Astrocyte of the cerebellum (primary cell): ENCODE data around the gene PATL2.

ENCODE experiments used
- DNase-seq: peaks from one replicate; pipeline ENCODE4 v3.0.0-alpha.2; 2011; ENCODE audit warnings: low read depth
- H3K4me3 ChIP-seq: 2 replicates; pipeline ENCODE4 v1.5.1; 2011; ENCODE audit warnings: mild to moderate bottlenecking, low read depth, low read length, moderate library complexity
- in situ Hi-C: cut with HindIII; loops from 2 replicates; pipeline ENCODE4 v1.10.0; 2017; ENCODE audit warnings: low sequenced_read_pairs
- TF ChIP-seq, protein P1 (sequence below): IDR thresholded peaks from 2 replicates; pipeline ENCODE4 v1.5.1; 2012; ENCODE audit warnings: low read length, low read depth, moderate library complexity, mild to moderate bottlenecking; ENCODE audit errors: missing control alignments

Gene PATL2

DNA sequence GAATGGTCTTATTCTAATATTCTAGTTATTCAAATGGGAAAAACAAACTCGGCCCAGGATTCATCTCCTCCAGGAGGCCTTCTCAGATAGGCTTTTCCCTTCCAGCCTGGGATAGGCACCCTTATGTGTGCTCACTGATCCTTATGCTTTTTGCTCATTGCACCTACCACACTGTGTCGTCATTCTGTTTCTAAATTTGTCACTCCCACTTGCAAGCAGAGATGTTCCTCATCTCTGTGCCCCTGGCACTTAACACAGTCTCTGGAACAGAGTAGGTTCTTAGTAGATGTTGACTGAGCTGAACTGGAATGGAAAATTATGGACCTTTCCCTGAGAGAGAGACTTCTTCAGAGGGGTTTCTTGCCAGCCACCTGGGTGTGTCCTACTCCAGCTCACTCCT, 28.9 kb downstream of the PATL2 start:
- H3K4me3 ChIP-seq: no peak overlapping the region
- in situ Hi-C loops: no loop called here
- DNase-seq: no peak
- TF ChIP-seq, protein P1, sequence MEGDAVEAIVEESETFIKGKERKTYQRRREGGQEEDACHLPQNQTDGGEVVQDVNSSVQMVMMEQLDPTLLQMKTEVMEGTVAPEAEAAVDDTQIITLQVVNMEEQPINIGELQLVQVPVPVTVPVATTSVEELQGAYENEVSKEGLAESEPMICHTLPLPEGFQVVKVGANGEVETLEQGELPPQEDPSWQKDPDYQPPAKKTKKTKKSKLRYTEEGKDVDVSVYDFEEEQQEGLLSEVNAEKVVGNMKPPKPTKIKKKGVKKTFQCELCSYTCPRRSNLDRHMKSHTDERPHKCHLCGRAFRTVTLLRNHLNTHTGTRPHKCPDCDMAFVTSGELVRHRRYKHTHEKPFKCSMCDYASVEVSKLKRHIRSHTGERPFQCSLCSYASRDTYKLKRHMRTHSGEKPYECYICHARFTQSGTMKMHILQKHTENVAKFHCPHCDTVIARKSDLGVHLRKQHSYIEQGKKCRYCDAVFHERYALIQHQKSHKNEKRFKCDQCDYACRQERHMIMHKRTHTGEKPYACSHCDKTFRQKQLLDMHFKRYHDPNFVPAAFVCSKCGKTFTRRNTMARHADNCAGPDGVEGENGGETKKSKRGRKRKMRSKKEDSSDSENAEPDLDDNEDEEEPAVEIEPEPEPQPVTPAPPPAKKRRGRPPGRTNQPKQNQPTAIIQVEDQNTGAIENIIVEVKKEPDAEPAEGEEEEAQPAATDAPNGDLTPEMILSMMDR: no peak

DNA sequence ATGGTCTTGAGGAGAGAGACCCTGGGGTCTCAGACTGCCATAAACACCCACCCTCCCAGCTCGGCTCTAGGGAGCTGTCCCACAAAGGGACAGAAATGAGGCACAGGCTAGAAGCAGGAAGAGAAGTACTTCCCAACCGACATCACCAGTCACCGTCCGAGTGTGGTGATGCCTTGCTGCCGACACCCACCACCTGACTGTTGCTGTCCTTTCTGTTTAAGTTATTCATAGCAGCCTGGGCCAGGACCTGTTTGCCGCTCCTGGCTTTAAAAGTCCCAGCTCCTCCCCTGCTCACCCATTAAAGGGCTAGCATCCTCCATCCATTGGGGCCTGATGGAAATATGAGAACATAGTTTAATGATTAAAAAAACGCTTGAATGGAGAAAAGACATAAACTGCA, 34.4 kb downstream of the PATL2 start:
- H3K4me3 ChIP-seq: no peak overlapping the region
- in situ Hi-C loops: no loop called here
- DNase-seq: no peak
- TF ChIP-seq, protein P1: no peak

DNA sequence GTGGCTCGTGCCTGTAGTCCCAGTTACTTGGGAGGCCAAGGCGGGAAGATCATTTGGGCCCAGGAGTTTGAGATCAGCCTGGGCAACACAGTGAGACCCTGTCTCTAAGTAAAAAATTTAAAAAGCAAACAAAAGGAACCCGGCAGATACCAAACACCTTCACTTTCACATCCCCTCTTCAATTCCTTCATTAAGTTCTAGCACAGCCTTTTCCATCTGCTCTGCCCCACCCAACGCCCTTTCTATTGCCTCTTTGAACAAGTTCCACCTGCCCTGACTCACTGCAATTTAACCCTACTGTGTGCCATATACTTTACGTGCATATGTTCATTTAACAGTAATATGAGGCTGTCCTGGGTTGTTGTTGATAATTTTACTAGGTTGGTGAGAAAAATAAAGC, 35.2 kb downstream of the PATL2 start:
- in situ Hi-C loops: no loop called here
- TF ChIP-seq, protein P1: no peak
- H3K4me3 ChIP-seq: no peak overlapping the region
- no peak for DNase-seq

DNA sequence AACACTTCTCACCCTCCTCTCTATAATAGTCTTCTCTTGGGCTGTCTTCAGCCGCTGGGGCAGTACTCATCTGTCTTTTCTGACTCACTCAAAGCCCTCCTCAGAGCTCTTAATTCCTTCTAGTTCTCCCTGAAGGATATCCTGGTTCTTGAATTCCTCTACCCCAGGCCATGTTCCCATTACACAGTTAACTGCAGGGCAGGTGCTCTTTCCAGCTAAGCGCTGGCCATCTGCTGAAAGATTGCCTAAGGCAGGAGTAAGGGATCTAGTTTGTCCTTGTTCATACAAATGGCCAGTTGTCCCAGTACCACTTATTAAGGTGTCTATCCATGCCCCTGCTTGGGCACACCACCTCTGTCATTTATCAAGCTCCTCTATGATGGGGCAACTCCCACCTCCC, 37.5 kb downstream of the PATL2 start:
- TF ChIP-seq, protein P1: no peak
- DNase-seq: no peak
- in situ Hi-C loops: no loop called here
- no peak overlapping the region for H3K4me3 ChIP-seq

DNA sequence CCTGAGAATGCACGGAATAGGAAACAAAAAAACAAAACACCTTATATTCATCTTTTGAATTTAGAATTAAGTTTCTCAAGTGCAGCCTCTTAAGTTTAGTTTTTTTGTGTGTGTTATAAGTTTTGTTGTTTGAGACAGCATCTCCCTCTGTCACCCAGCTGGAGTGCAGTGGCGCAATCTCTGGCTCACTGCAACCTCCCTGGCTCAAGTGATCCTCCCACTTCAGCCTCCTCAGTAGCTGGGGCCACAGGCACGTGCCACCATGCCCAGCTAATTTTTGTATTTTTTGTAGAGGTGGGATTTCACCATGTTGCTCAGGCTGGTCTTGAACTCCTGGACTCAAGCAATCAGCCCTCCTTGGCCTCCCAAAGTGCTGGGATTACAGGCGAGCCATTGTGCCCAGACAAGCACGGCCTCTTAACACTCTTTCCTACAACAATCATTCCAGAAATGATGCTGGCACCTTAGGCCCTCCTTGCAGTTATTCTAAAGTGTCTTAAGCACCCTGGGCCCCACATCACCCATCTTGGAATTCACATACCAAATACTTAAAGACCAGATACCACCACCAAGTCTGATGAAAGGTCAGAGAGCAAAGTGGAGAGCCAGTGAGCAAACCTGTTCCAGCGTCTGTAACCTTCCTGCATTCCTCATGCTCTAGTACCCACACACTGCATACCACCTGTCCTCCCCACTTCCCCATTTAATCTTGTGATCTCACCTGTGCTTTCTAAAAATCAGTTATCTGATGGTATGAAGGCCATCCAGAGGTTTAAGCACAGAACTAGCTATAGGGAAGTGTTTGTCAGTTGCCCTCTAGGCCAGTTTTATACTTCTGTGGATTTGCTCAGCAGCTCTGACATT, 40.8 kb downstream of the PATL2 start:
- in situ Hi-C loops: no loop called here
- TF ChIP-seq, protein P1: no peak
- no peak overlapping the region for H3K4me3 ChIP-seq
- no peak for DNase-seq

DNA sequence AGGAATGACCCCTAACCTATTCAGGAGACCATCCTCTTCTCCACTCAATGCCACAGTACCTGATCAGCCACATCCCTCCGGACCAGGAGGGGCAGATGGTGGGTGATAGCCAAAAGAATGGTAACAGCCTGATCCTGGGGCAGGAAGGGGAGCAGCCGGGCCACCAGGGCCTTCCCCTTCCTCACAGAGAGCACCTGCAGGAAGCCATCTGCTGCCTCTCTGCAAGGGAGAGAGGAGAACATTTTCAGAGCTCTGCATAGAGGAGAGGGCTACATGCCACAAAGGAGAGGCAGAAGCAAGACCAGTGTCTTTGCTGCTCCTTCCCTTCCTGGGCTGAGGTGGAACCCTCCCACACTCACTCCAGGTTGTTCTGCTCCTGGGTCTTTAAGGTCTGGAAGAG, 42.2 kb downstream of the PATL2 start:
- no peak for DNase-seq
- in situ Hi-C loops: no loop called here

More for the DNA sequence above, 42.2 kb downstream of the PATL2 start:
- TF ChIP-seq, protein P1: no peak
- no peak overlapping the region for H3K4me3 ChIP-seq
